K562 (cell line): ENCODE results near the gene STUB1. TPM values are rescaled to one million over a fixed set of nuclear protein-coding genes. Genes with fewer than 3 reads are reported as not detected.

Source experiments
- ATAC-seq: fragments of 200-7000 bp; cut with Tn5 transposase; 3 replicates; pipeline ENCODE4 v1.9.1; 2020; ENCODE audit warnings: moderate library complexity
- BruUV-seq: library from RNA; stranded (reverse); fragments of 400-500 nt; replicated peaks from 2 replicates; lab custom pipeline; 2021; lab: Mats Ljungman, UMichigan
- CTCF ChIA-PET: fragments of 300-600 bp; formaldehyde crosslinking; extraction: SDS; loops from one replicate; lab custom pipeline; 2021; ENCODE audit warnings: low intra/inter-chr PET ratio; lab: Yijun Ruan, JAX
- POLR2A ChIA-PET: fragments of 300-600, 350-650 bp; sonication (Branson Sonifier 250); formaldehyde crosslinking; extraction: SDS; loops from one replicate; lab custom pipeline; 2021; ENCODE audit warnings: antibody characterized with exemption, inconsistent platforms; lab: Yijun Ruan, JAX
- DNase-seq, 4 experiments: peaks; one replicate each; pipeline versions ENCODE4 v3.0.0 to v3.0.0-alpha.2; 2011 to 2018; ENCODE audit warnings: low spot score in 3 of 4, mixed read lengths in 3 of 4; ENCODE audit errors: extremely low read depth in 1 of 4
- FAIRE-seq: peaks from 2 replicates; lab custom pipeline; 2011; peaks lifted over from hg19 to GRCh38; lab: Jason Lieb, UNC
- H2AFZ ChIP-seq: 2 replicates; pipeline ENCODE4 v1.6.0; 2011; ENCODE audit warnings: low read depth, low read length, control low read depth, inconsistent platforms
- H3K27ac ChIP-seq: fragments of 200-600 bp; 3 replicates; pipeline ENCODE4 v1.8.0; 2011; ENCODE audit warnings: low read depth, mild to moderate bottlenecking, control low read depth, inconsistent platforms, low read length, moderate library complexity, mixed read lengths; ENCODE audit errors: extremely low read depth
- H3K27me3 ChIP-seq, 2 experiments: fragments of 300-600 bp in 1 of 2; 2 replicates in 1 of 2; 3 replicates in 1 of 2; pipeline versions ENCODE4 v1.6.0 to v1.8.0; 2011; ENCODE audit warnings: inconsistent platforms in 2 of 2, low read length in 2 of 2, mild to moderate bottlenecking in 1 of 2, mixed read lengths in 1 of 2, moderate library complexity in 1 of 2; ENCODE audit not compliant: control insufficient read depth in 2 of 2, insufficient read depth in 2 of 2
- H3K36me3 ChIP-seq: fragments of 300-600 bp; 3 replicates; pipeline ENCODE4 v1.8.0; 2011; ENCODE audit warnings: mild to moderate bottlenecking, low read length, inconsistent platforms; ENCODE audit not compliant: control insufficient read depth, insufficient read depth
- H3K4me1 ChIP-seq, 2 experiments: fragments of 200-600 bp in 1 of 2; replicated peaks in 1 of 2; 2 replicates in 1 of 2; 3 replicates in 1 of 2; pipeline versions ENCODE4 v1.5.1 to v1.8.0; 2011; ENCODE audit warnings: inconsistent platforms in 2 of 2, low read length in 2 of 2, mild to moderate bottlenecking in 1 of 2, mixed read lengths in 1 of 2, moderate library complexity in 1 of 2; ENCODE audit not compliant: control insufficient read depth in 2 of 2, insufficient read depth in 2 of 2
- H3K4me2 ChIP-seq: 2 replicates; pipeline ENCODE4 v1.6.1; 2011; ENCODE audit warnings: low read length, control low read depth, inconsistent platforms, mixed read lengths; ENCODE audit not compliant: insufficient read depth
- H3K4me3 ChIP-seq: fragments of 200-600 bp; sonication (generic), shearing (Covaris generic); 2 replicates; pipeline ENCODE4 v1.5.1; 2016; ENCODE audit warnings: control low read depth, inconsistent platforms
- H3K79me2 ChIP-seq: fragments of 200-600 bp; 3 replicates; pipeline ENCODE4 v1.8.0; 2011; ENCODE audit warnings: low read length, inconsistent platforms; ENCODE audit not compliant: control insufficient read depth, insufficient read depth
- H3K9ac ChIP-seq, 2 experiments: 2 replicates each; pipeline versions ENCODE4 v1.6.0 to v1.6.1; 2011; ENCODE audit warnings: low read depth in 2 of 2, low read length in 2 of 2, control low read depth in 1 of 2, inconsistent platforms in 1 of 2, mild to moderate bottlenecking in 1 of 2, mixed read lengths in 1 of 2; ENCODE audit not compliant: insufficient read depth in 1 of 2
- H3K9me1 ChIP-seq: one replicate; pipeline ENCODE4 v1.6.0; 2011; ENCODE audit warnings: inconsistent platforms, mild to moderate bottlenecking, low read length, moderate library complexity; ENCODE audit not compliant: control insufficient read depth, insufficient read depth
- H3K9me3 ChIP-seq: replicated peaks from 2 replicates; pipeline ENCODE4 v1.5.1; 2011; ENCODE audit warnings: low read depth, low read length, inconsistent platforms; ENCODE audit not compliant: control insufficient read depth, insufficient read depth
- H4K20me1 ChIP-seq: replicated peaks from 2 replicates; pipeline ENCODE4 v1.6.1; 2011; ENCODE audit warnings: low read length, inconsistent platforms, mixed read lengths; ENCODE audit not compliant: control insufficient read depth, insufficient read depth
- JUND ChIP-seq, 2 experiments: IDR thresholded peaks; 2 replicates in 1 of 2; 3 replicates in 1 of 2; pipeline ENCODE4 v1.6.1; 2011; ENCODE audit warnings: borderline replicate concordance in 2 of 2, low read depth in 2 of 2, low read length in 2 of 2, improper control_type of control experiment in 1 of 2, missing biosample characterization in 1 of 2, missing genetic modification characterization in 1 of 2, missing genetic modification reagents in 1 of 2
- NFATC3 ChIP-seq: fragments of 450-650 bp; IDR thresholded peaks from 2 replicates; pipeline ENCODE4 v1.6.1; 2017; ENCODE audit warnings: mild to moderate bottlenecking
- POU5F1 ChIP-seq: fragments of 150-350 bp; IDR thresholded peaks from 2 replicates; pipeline ENCODE4 v1.6.1; 2014; ENCODE audit warnings: borderline replicate concordance, low read length, low read depth, mild to moderate bottlenecking; ENCODE audit not compliant: partially characterized antibody
- SIX5 ChIP-seq, 2 experiments: IDR thresholded peaks; 2 replicates each; pipeline ENCODE4 v1.6.1; 2011; ENCODE audit warnings: low read length in 2 of 2, borderline replicate concordance in 1 of 2, low read depth in 1 of 2, mild to moderate bottlenecking in 1 of 2, moderate library complexity in 1 of 2; ENCODE audit not compliant: insufficient read depth in 1 of 2
- SMARCE1 ChIP-seq: fragments of 450-650 bp; IDR thresholded peaks from 2 replicates; pipeline ENCODE4 v1.7.1; 2016; ENCODE audit warnings: mild to moderate bottlenecking
- ZNF398 ChIP-seq: fragments of 250-450 bp; sonication (Bioruptor Pico); IDR thresholded peaks from 2 replicates; pipeline ENCODE4 v1.8.0; 2021; ENCODE audit warnings: moderate library complexity, mild to moderate bottlenecking, inconsistent platforms
- WGBS: fragments of 100-300 bp; shearing (Covaris generic); methylation state at CpG from one replicate; pipeline ENCODE4 v1.1.6; 2016; ENCODE audit warnings: low coverage, mixed read lengths; ENCODE audit not compliant: insufficient coverage; ENCODE audit errors: missing lambda C conversion rate; 5-methylcytosine and 5-hydroxymethylcytosine counted together
- in situ Hi-C: fragments of 300-500 bp; cut with MboI; formaldehyde crosslinking; loops from 4 replicates; pipeline ENCODE4 v1.15.0; 2018; ENCODE audit warnings: inconsistent platforms, mixed read lengths
- intact Hi-C: fragments of 100-400 bp; cut with micrococcal nuclease; formaldehyde crosslinking; loops from 2 replicates; pipeline ENCODE4 v1.14.2; 2022
- polyA plus RNA-seq, 8 experiments: library from polyadenylated mRNA; depleted of rRNA in 4 of 8; stranded (reverse) in 5 of 8; unstranded in 3 of 8; fragments of >200 nt; fragmentation: Nextera tagmentation in 2 of 8; fragmentation: Illumina TruSeq in 1 of 8; extraction: Ambion mirVana in 2 of 8; extraction: Trizol in 1 of 8; gene quantifications; 2 replicates each; pipeline versions ENCODE4 v1.2.1 to v1.2.3, GENCODE V29; 2011 to 2014; ENCODE audit warnings: inconsistent platforms in 1 of 8, missing spikeins in 1 of 8
- total RNA-seq, 7 experiments: library from RNA; depleted of rRNA in 6 of 7; stranded (reverse); fragments of >200 nt in 6 of 7; fragmentation: Illumina TruSeq in 2 of 7; extraction: Trizol in 2 of 7; gene quantifications; 2 replicates each; pipeline versions ENCODE4 v1.2.1 to v1.2.3, GENCODE V29; 2011 to 2021; ENCODE audit warnings: low replicate concordance in 1 of 7
- TF ChIP-seq, protein P1 (sequence below), 2 experiments: fragments of 450-650 bp; formaldehyde crosslinking in 1 of 2; IDR thresholded peaks; 2 replicates each; pipeline versions ENCODE4 v1.4.0 to v1.6.1; 2014 to 2020; ENCODE audit warnings: mild to moderate bottlenecking in 2 of 2, borderline replicate concordance in 1 of 2, low read depth in 1 of 2
- TF ChIP-seq, protein P2 (sequence below): sonication (generic); formaldehyde crosslinking; IDR thresholded peaks from 2 replicates; pipeline ENCODE4 v1.8.0; 2022; ENCODE audit warnings: mild to moderate bottlenecking, missing genetic modification reagents, borderline replicate concordance

STUB1 gene
- total and polyA plus RNA-seq, 9 of the 15 experiments (the other 6 are each of a cell fraction or from before 2014, with no cell fraction given) = 10.6 to 251 (median 152) TPM

DNA sequence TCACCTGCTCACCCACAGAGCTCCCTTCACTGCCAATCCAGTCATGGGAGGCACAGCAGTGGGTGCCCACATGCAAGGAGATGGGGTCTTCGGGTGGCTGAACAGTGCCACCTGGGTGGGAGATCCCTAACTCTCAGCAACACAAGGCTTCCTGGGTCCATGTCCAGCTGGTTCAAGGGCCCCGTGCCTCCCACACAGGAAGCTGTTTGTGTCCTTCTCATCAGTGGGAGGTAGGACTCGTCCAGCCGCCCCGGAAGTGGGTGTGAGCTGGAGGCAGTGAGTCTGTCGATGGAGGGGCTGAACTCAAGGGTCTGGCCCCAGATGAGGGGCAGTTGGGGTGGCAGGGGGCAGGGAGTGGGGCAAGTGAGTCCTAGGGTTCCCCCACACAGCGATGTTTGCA lies 23.8 kb downstream of the STUB1 start:
- Histone ChIP-seq H3K4me1 (peaks cover 0 to 67% of the 10 kb centered on the region in 2 experiments; a peak in 3 of 5 replicates), H3K27ac (no peak overlapping the region), H3K9me3 (no peaks in the 10 kb centered on the region), H3K4me2 (no peak overlapping the region), H4K20me1 (peaks cover 39% of the 10 kb centered on the region), H3K9ac (peak overlapping the region in 1 of 2 experiments; percentile 26; a peak in 1 of 4 replicates), H3K9me1 (peaks cover 6% of the 10 kb centered on the region), H2AFZ (no peak overlapping the region), H3K36me3 (no peaks in the 10 kb centered on the region), H3K27me3 (peaks cover 11 to 64% of the 10 kb centered on the region in 2 experiments; a peak in 4 of 5 replicates), H3K79me2 (no peaks in the 10 kb centered on the region), H3K4me3 (no peak overlapping the region)
- DNase-seq = no peak
- WGBS = 11% methylated on average over 6 of the region's 7 CpGs
- ChIA-PET CTCF (no interaction called here), POLR2A (interaction anchor here (0.6 to 1.4 kb wide), 3 partner anchors 17 to 107 kb away, joined by 3 to 5 read pairs (median 3); partner anchors contain the start of genes ANTKMT and CIAO3)
- ATAC-seq = no peak
- intact Hi-C loops = no loop called here
- no peak for FAIRE-seq
- BruUV-seq = no TSS peak
- in situ Hi-C loops = no loop called here
- TF ChIP-seq, protein P1, sequence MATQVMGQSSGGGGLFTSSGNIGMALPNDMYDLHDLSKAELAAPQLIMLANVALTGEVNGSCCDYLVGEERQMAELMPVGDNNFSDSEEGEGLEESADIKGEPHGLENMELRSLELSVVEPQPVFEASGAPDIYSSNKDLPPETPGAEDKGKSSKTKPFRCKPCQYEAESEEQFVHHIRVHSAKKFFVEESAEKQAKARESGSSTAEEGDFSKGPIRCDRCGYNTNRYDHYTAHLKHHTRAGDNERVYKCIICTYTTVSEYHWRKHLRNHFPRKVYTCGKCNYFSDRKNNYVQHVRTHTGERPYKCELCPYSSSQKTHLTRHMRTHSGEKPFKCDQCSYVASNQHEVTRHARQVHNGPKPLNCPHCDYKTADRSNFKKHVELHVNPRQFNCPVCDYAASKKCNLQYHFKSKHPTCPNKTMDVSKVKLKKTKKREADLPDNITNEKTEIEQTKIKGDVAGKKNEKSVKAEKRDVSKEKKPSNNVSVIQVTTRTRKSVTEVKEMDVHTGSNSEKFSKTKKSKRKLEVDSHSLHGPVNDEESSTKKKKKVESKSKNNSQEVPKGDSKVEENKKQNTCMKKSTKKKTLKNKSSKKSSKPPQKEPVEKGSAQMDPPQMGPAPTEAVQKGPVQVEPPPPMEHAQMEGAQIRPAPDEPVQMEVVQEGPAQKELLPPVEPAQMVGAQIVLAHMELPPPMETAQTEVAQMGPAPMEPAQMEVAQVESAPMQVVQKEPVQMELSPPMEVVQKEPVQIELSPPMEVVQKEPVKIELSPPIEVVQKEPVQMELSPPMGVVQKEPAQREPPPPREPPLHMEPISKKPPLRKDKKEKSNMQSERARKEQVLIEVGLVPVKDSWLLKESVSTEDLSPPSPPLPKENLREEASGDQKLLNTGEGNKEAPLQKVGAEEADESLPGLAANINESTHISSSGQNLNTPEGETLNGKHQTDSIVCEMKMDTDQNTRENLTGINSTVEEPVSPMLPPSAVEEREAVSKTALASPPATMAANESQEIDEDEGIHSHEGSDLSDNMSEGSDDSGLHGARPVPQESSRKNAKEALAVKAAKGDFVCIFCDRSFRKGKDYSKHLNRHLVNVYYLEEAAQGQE (IDR thresholded peaks at IDR 0.05; ENCODE audit: borderline replicate concordance) = no peak
- TF ChIP-seq, protein P1 (CRISPR knock-in tag; IDR thresholded peaks at IDR 0.05; ENCODE audit: low read depth) = no peak
- no peak for TF ChIP-seq SIX5 (IDR thresholded peaks at IDR 0.05; ENCODE audit: borderline replicate concordance in 1 of 2, insufficient read depth in 1 of 2, low read depth in 1 of 2, low read length in 2 of 2)
- TF ChIP-seq JUND (IDR thresholded peaks at IDR 0.05; ENCODE audit: borderline replicate concordance, low read depth, low read length) = no peak
- TF ChIP-seq JUND (tag; IDR thresholded peaks at IDR 0.05; ENCODE audit: borderline replicate concordance, low read depth, low read length) = no peak
- TF ChIP-seq SMARCE1 = no peak
- no peak for TF ChIP-seq ZNF398 (CRISPR knock-in tag)
- TF ChIP-seq NFATC3 = no peak
- TF ChIP-seq, protein P2, sequence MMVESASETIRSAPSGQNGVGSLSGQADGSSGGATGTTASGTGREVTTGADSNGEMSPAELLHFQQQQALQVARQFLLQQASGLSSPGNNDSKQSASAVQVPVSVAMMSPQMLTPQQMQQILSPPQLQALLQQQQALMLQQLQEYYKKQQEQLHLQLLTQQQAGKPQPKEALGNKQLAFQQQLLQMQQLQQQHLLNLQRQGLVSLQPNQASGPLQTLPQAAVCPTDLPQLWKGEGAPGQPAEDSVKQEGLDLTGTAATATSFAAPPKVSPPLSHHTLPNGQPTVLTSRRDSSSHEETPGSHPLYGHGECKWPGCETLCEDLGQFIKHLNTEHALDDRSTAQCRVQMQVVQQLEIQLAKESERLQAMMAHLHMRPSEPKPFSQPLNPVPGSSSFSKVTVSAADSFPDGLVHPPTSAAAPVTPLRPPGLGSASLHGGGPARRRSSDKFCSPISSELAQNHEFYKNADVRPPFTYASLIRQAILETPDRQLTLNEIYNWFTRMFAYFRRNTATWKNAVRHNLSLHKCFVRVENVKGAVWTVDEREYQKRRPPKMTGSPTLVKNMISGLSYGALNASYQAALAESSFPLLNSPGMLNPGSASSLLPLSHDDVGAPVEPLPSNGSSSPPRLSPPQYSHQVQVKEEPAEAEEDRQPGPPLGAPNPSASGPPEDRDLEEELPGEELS (CRISPR knock-in tag) = no peak
- TF ChIP-seq POU5F1 = no peak
